ENCODE measurements around the gene PTDSS2.
A peak's percentile ranks its signal among the peaks of the same experiment; 100 is the strongest.

The PTDSS2 gene

GRCh38 chr11:443542-444199, 6.4 kb upstream of the PTDSS2 start:
- DNase-seq (ENCODE audit: low read depth, low spot score), result no peak
- H3K4me3 ChIP-seq (ENCODE audit: low read length), result no peak overlapping the region

GRCh38 chr11:444396-445144, 5.5 kb upstream of the PTDSS2 start:
- H3K4me3 ChIP-seq (ENCODE audit: low read length), result no peak overlapping the region
- DNase-seq (ENCODE audit: low read depth, low spot score), result no peak

- no peak overlapping the region for H3K4me3 ChIP-seq (ENCODE audit: low read length)
- no peak for DNase-seq (ENCODE audit: low read depth, low spot score)
Observed at GRCh38 chr11:445765-446588, 4.1 kb upstream of the PTDSS2 start.

GRCh38 chr11:446891-447290, 3.2 kb upstream of the PTDSS2 start:
- no peak for DNase-seq (ENCODE audit: low read depth, low spot score)
- no peak overlapping the region for H3K4me3 ChIP-seq (ENCODE audit: low read length)

GRCh38 chr11:447923-448731, 2.0 kb upstream of the PTDSS2 start:
- peak overlapping the region; percentile 77 for H3K4me3 ChIP-seq (ENCODE audit: low read length)
- peak; percentile 78 for DNase-seq (ENCODE audit: low read depth, low spot score)

GRCh38 chr11:450809-451451, 851 bp downstream of the PTDSS2 start:
- H3K4me3 ChIP-seq (ENCODE audit: low read length), result peak overlapping the region; percentile 75
- peak; percentile 68 for DNase-seq (ENCODE audit: low read depth, low spot score)

- H3K4me3 ChIP-seq (ENCODE audit: low read length), result peak overlapping the region; percentile 75; the same call in 1 of the 2 replicates
- no peak for DNase-seq (ENCODE audit: low read depth, low spot score)
Observed at GRCh38 chr11:451738-452137, 1.7 kb downstream of the PTDSS2 start.

GRCh38 chr11:452203-452744, 2.2 kb downstream of the PTDSS2 start:
- H3K4me3 ChIP-seq (ENCODE audit: low read length), result no peak overlapping the region
- DNase-seq (ENCODE audit: low read depth, low spot score), result no peak

- no peak for DNase-seq (ENCODE audit: low read depth, low spot score)
- H3K4me3 ChIP-seq (ENCODE audit: low read length), result no peak overlapping the region
Observed at GRCh38 chr11:452916-453527, 2.9 kb downstream of the PTDSS2 start.

- no peak overlapping the region for H3K4me3 ChIP-seq (ENCODE audit: low read length)
- DNase-seq (ENCODE audit: low read depth, low spot score), result no peak
Observed at GRCh38 chr11:453564-453963, 3.5 kb downstream of the PTDSS2 start.

GRCh38 chr11:454043-454442, 4.0 kb downstream of the PTDSS2 start:
- DNase-seq (ENCODE audit: low read depth, low spot score), result no peak
- H3K4me3 ChIP-seq (ENCODE audit: low read length), result no peak overlapping the region

GRCh38 chr11:454801-455565, 4.9 kb downstream of the PTDSS2 start:
- no peak overlapping the region for H3K4me3 ChIP-seq (ENCODE audit: low read length)
- DNase-seq (ENCODE audit: low read depth, low spot score), result no peak

- no peak for DNase-seq (ENCODE audit: low read depth, low spot score)
- no peak overlapping the region for H3K4me3 ChIP-seq (ENCODE audit: low read length)
Observed at GRCh38 chr11:455566-456147, 5.6 kb downstream of the PTDSS2 start.

GRCh38 chr11:456533-456932, 6.5 kb downstream of the PTDSS2 start:
- no peak for DNase-seq (ENCODE audit: low read depth, low spot score)
- no peak overlapping the region for H3K4me3 ChIP-seq (ENCODE audit: low read length)

- DNase-seq (ENCODE audit: low read depth, low spot score), result no peak
- no peak overlapping the region for H3K4me3 ChIP-seq (ENCODE audit: low read length)
Observed at GRCh38 chr11:457111-457760, 7.2 kb downstream of the PTDSS2 start.

- no peak for DNase-seq (ENCODE audit: low read depth, low spot score)
- H3K4me3 ChIP-seq (ENCODE audit: low read length), result no peak overlapping the region
Observed at GRCh38 chr11:459511-460220, 9.6 kb downstream of the PTDSS2 start.

All from Jurkat, Clone E6-1 (cell line).